HEK293T (cell line): ENCODE results near the gene REX1BD.

ENCODE experiments used
- ARNT ChIP-seq: fragments of 450-650 bp; IDR thresholded peaks from 2 replicates; pipeline ENCODE4 v1.6.1; 2017; ENCODE audit warnings: mild to moderate bottlenecking
- BHLHE40 ChIP-seq: fragments of 450-650 bp; IDR thresholded peaks from 2 replicates; pipeline ENCODE4 v1.6.1; 2016; ENCODE audit warnings: mild to moderate bottlenecking, moderate library complexity, borderline replicate concordance
- ELF4 ChIP-seq: fragments of 450-650 bp; IDR thresholded peaks from 2 replicates; pipeline ENCODE4 v1.6.1; 2017; ENCODE audit warnings: antibody characterized with exemption
- FOXK2 ChIP-seq: fragments of 450-650 bp; IDR thresholded peaks from 2 replicates; pipeline ENCODE4 v1.6.1; 2016; ENCODE audit warnings: mild to moderate bottlenecking
- NFRKB ChIP-seq: fragments of 450-650 bp; IDR thresholded peaks from 2 replicates; pipeline ENCODE4 v1.6.1; 2016; ENCODE audit warnings: mild to moderate bottlenecking, moderate library complexity
- SUZ12 ChIP-seq: fragments of 450-650 bp; IDR thresholded peaks from 2 replicates; pipeline ENCODE4 v1.6.1; 2016; ENCODE audit warnings: mild to moderate bottlenecking
- ZNF384 ChIP-seq: fragments of 450-650 bp; IDR thresholded peaks from 2 replicates; pipeline ENCODE4 v1.6.1; 2016

DNA sequence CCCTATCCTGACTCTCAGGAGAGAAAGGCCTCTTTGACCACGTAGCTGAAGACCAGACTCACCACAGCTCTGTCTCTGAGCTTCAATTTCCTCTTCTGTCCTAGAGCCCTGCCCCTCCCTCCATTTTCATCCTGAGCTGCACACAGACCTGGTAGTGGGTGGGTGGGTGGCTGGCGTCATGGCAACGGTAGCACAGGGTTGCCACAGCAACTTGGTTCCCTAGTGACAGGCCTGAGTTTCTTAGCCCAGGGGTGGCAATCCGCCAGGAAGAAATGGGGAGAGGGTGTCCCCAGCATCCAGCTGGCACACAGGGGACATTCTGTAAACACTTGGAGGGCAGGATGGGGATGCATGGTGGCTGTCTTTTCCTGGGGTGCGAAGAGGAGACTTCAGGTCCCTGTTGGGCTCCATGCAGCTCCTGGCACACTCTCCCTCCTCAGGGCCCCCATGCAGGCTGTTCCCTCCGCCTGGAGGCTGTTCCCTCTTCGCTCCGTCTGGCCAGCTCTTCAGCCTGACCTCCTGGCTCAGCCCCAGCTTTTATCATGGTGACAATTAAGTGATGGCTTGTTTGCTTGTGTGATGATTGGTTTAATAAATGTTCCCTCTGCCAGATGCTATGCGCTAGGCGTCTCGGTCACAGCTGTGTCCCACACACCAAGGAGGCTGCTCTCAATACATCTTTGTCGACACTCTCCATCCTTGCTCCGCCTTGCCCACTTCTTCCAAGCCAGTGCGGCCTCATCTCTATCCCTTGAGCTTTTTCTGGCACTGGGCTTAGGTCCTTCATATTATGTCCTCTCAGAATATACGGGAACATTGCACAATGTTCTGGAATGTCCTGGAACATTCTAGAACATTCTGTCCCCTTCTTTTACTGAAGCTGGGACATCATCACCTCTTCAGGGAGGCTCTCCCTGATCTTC is 40.8 kb downstream of the REX1BD start:
- no peak for TF ChIP-seq FOXK2
- TF ChIP-seq NFRKB = no peak
- no peak for TF ChIP-seq ZNF384
- no peak for TF ChIP-seq ARNT
- no peak for TF ChIP-seq BHLHE40
- no peak for TF ChIP-seq ELF4
- no peak for TF ChIP-seq SUZ12
